Kidney (tissue), 14 donors: ENCODE data around the gene C11orf98. TPM values are rescaled to one million over a fixed set of nuclear protein-coding genes. Genes with fewer than 3 reads are reported as not detected.

Source experiments
- DNase-seq, 5 donors: peaks; one replicate each; pipeline ENCODE4 v3.0.0-alpha.2; 2013 to 2020
- FAIRE-seq: peaks from 2 replicates; lab custom pipeline; 2012; peaks lifted over from hg19 to GRCh38; lab: Jason Lieb, UNC
- H3K27ac ChIP-seq, 2 donors: one replicate each; pipeline ENCODE4 v1.7.0; 2013; ENCODE audit warnings: low read depth in 2 of 2, low read length in 2 of 2, inconsistent platforms in 1 of 2
- H3K27me3 ChIP-seq: one replicate; pipeline ENCODE4 v1.7.1; 2013; ENCODE audit warnings: low read length, inconsistent platforms; ENCODE audit not compliant: control insufficient read depth, insufficient read depth
- H3K36me3 ChIP-seq, 3 donors: one replicate each; pipeline versions ENCODE4 v1.7.0 to v1.7.1; 2013; ENCODE audit warnings: low read length in 3 of 3, control low read depth in 1 of 3, inconsistent platforms in 1 of 3; ENCODE audit not compliant: insufficient read depth in 3 of 3, control insufficient read depth in 2 of 3
- H3K4me1 ChIP-seq, 3 donors: one replicate each; pipeline versions ENCODE4 v1.7.0 to v1.7.1; 2013; ENCODE audit warnings: low read length in 3 of 3, inconsistent platforms in 1 of 3, low read depth in 1 of 3; ENCODE audit not compliant: control insufficient read depth in 2 of 3, insufficient read depth in 2 of 3
- H3K4me3 ChIP-seq, 3 donors: one replicate each; pipeline versions ENCODE4 v1.7.0 to v1.8.1; 2013; ENCODE audit warnings: low read length in 3 of 3, control low read depth in 1 of 3, inconsistent platforms in 1 of 3
- H3K9ac ChIP-seq, 3 donors: one replicate each; pipeline versions ENCODE4 v1.7.0 to v1.7.1; 2013; ENCODE audit warnings: low read length in 3 of 3, control low read depth in 1 of 3, inconsistent platforms in 1 of 3
- H3K9me3 ChIP-seq, 3 donors: one replicate each; pipeline versions ENCODE4 v1.7.0 to v1.7.1; 2013; ENCODE audit warnings: low read length in 3 of 3, control low read depth in 1 of 3, inconsistent platforms in 1 of 3; ENCODE audit not compliant: control insufficient read depth in 2 of 3, insufficient read depth in 1 of 3
- intact Hi-C: fragments of 100-400 bp; cut with DNase I; formaldehyde crosslinking; loops from one replicate; pipeline ENCODE4 v1.11.1; 2022
- polyA plus RNA-seq: library from polyadenylated mRNA; stranded (reverse); fragments of 350-450 nt; fragmentation: Illumina TruSeq; extraction: RNeasy Lipid Tissue Mini Kit (QIAGEN cat#74804); gene quantifications from one replicate; pipeline ENCODE4 v1.2.3, GENCODE V29; 2014; ENCODE audit warnings: low read depth, low replicate concordance; ENCODE audit not compliant: insufficient read depth
- total RNA-seq: library from RNA; stranded (reverse); fragmentation: NEBNext Ultra II Directional; extraction: Animal tissue kit (Norgen Biotek cat#: 25700); gene quantifications from one replicate; pipeline ENCODE4 v1.2.1, GENCODE V29; 2021
- TF ChIP-seq, protein P1 (sequence below): IDR thresholded peaks from 3 replicates; pipeline ENCODE4 v1.5.1; 2012; ENCODE audit warnings: mild to moderate bottlenecking, moderate library complexity, borderline replicate concordance; ENCODE audit not compliant: insufficient read depth; ENCODE audit errors: extremely low read depth
- donor health status: control.
- donor health status: control.
- donor health status: control.
- donor health status: control.
- donor health status: control.
- donor health status: DM: yes; HTN: yes; CAD: no.
- donor health status: Normal renal cell carcinoma (clear cell type).

The C11orf98 gene
- total and polyA plus RNA-seq, 2 donors from 2014 or later, result 44.5 to 138 TPM

DNA sequence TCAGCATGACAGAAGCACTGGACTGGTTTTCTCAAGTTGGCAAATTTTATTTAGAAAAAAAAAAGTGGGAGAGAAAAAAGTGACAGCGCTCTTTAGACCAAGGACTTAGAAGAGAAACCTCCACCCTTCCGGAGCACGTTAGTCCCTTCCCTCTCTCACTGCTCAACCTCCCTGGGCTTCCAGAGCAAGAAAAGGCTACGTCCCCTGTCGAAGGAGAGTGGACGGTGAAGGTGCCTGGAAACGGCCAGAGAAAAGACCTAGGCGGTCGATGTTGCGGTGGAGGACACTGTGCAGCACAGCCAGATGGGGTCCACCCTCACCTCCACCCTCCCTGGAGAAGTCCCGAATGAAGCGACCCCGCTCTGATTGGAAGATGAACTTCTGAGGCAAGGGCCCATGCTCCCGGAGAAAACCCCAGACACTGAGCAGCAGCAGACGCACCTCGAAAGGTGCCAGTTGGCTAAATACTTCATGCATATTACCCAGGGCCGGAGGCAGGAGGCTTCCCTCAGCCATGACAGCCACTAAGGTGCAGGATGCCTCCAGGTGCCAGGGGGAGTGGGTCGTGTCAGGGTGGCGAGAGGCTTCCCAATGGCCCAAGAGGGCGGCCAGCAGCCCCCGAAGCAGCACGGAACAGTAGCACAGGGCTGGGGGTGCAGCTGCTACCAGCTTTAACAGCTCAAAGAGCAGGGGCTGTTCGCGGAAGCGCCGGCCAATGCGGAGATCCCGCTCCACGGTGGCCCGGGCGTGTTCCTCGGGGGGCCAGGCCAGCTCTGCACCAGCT, 18.0 kb downstream of the C11orf98 start:
- peaks cover 0 to 31% (median 5%) of the 10 kb centered on the region in 3 donors for H3K36me3 ChIP-seq

DNA sequence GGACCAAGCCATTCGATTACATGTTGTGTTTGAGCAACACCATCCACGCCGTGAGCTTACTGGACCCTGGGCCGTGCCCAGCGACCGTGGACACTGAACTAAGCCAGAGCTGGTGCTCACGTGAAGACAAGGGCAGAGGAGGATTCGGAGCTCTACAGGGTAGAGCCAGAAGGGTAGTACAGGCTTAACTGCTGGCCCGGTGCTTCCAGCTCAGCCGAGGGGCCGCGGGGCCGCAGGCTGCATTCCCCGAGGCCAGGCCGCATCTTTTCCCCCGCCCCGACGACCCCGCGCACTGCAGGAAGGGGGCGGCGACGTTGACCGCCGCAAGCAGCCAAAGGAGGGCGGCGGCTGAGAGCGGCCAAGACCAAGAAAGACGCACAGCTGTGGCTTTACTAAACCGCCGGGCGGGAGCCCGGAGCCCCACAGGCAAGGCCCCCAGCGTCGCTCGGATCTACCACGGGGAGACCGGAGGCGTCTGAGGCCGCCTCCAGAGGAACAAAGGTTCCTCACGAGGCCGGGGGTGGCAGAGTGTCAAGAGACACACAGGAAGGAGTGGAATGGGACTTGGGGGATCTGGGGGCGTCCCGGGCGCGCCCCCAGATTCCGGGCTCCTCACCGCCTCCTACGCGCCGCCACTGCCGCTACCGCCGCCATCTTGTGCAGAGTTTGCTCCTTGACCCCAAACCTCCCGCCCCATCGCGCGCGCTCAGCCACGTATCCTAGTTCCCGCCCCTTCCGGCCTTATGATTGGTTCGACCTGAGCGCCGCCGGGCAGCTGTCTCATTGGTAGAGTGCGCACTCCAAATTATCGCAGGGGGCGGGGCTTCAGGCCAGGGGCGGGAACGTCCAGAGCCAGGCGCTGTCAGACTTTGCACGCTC, 18.8 kb downstream of the C11orf98 start, which contains the start of gene GANAB:
Gene GANAB (minus strand): TSS at position 668 of the 879 bp plus-strand sequence. CDS start 14 bp downstream, at position 654.
- no peaks in the 10 kb centered on the region for H3K27me3 ChIP-seq
- peak; percentile 99 to 100 (median 99) for DNase-seq
- TF ChIP-seq, protein P1, sequence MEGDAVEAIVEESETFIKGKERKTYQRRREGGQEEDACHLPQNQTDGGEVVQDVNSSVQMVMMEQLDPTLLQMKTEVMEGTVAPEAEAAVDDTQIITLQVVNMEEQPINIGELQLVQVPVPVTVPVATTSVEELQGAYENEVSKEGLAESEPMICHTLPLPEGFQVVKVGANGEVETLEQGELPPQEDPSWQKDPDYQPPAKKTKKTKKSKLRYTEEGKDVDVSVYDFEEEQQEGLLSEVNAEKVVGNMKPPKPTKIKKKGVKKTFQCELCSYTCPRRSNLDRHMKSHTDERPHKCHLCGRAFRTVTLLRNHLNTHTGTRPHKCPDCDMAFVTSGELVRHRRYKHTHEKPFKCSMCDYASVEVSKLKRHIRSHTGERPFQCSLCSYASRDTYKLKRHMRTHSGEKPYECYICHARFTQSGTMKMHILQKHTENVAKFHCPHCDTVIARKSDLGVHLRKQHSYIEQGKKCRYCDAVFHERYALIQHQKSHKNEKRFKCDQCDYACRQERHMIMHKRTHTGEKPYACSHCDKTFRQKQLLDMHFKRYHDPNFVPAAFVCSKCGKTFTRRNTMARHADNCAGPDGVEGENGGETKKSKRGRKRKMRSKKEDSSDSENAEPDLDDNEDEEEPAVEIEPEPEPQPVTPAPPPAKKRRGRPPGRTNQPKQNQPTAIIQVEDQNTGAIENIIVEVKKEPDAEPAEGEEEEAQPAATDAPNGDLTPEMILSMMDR, result peak; percentile 1
- peak; percentile 66 for FAIRE-seq
- H3K27ac ChIP-seq, result peak within 1 kb of the TSS; percentile 82 to 91
- peaks cover 0 to 31% (median 5%) of the 10 kb centered on the region in 3 donors for H3K36me3 ChIP-seq
- no peaks in the 10 kb centered on the region for H3K9me3 ChIP-seq
- H3K4me1 ChIP-seq, result peaks cover 0 to 13% (median 2%) of the 10 kb centered on the region in 3 donors
- peak within 1 kb of the TSS; percentile 86 to 95 (median 93) for H3K4me3 ChIP-seq
- intact Hi-C loops, result no loop called here
- peak within 1 kb of the TSS; percentile 89 to 94 (median 91) for H3K9ac ChIP-seq

More for the DNA sequence above, 18.0 kb downstream of the C11orf98 start:
- FAIRE-seq (no peak), DNase-seq (peak in 2 of 5 donors; percentile 65 to 83)
- Histone ChIP-seq H3K4me3 (peak overlapping the region; percentile 4 to 39 (median 34)), H3K9me3 (no peaks in the 10 kb centered on the region), H3K27me3 (no peaks in the 10 kb centered on the region), H3K27ac (peak overlapping the region in 1 of 2 donors; percentile 37), H3K9ac (peak overlapping the region in 2 of 3 donors; percentile 12 to 65), H3K4me1 (peaks cover 0 to 16% (median 2%) of the 10 kb centered on the region in 3 donors)
- intact Hi-C loops, result no loop called here
- TF ChIP-seq, protein P1, result no peak

DNA sequence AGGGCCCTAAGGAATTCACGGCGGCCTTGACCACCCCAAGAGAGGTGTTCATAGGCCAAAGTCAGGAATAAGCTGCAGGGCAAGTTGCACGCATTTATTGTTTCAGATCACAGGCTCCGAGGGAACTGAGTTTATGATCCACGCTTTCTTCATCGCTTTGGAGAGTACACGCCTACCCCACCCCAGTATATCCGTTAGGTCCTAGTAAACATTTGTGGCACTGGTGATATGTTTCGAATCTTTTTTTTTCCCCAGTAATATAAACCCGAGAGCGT, 19.4 kb downstream of the C11orf98 start:
- FAIRE-seq, result no peak
- peak overlapping the region; percentile 82 to 91 for H3K27ac ChIP-seq
- peaks cover 0 to 31% (median 5%) of the 10 kb centered on the region in 3 donors for H3K36me3 ChIP-seq

More for the DNA sequence above, 19.4 kb downstream of the C11orf98 start:
- Histone ChIP-seq H3K4me1 (peaks cover 0 to 13% (median 2%) of the 10 kb centered on the region in 3 donors), H3K4me3 (peak overlapping the region; percentile 86 to 95 (median 93)), H3K9me3 (no peaks in the 10 kb centered on the region), H3K27me3 (no peaks in the 10 kb centered on the region), H3K9ac (peak overlapping the region; percentile 89 to 94 (median 91))
- DNase-seq, result no peak
- TF ChIP-seq, protein P1, result no peak
- intact Hi-C loops, result no loop called here
